Stimulated activated CD8-positive, alpha-beta memory T cell treated with anti-CD3 and anti-CD28 coated beads, Interleukin-12 subunit alpha, Interleukin-12 subunit beta, amount 100 ng/mL, for 24 hours (primary cell): ENCODE data around the gene TMEM129.
A peak's percentile ranks its signal among the peaks of the same experiment; 100 is the strongest.
"Not testable (repeated sequence)": the region's sequence is repeated elsewhere in the genome, so short reads cannot be mapped to it uniquely, and the experiment has no call there.

Experiments used
- DNase-seq: peaks from one replicate; pipeline ENCODE4 v3.0.0-alpha.2; 2020; ENCODE audit errors: extremely low read depth

TMEM129 gene

DNA sequence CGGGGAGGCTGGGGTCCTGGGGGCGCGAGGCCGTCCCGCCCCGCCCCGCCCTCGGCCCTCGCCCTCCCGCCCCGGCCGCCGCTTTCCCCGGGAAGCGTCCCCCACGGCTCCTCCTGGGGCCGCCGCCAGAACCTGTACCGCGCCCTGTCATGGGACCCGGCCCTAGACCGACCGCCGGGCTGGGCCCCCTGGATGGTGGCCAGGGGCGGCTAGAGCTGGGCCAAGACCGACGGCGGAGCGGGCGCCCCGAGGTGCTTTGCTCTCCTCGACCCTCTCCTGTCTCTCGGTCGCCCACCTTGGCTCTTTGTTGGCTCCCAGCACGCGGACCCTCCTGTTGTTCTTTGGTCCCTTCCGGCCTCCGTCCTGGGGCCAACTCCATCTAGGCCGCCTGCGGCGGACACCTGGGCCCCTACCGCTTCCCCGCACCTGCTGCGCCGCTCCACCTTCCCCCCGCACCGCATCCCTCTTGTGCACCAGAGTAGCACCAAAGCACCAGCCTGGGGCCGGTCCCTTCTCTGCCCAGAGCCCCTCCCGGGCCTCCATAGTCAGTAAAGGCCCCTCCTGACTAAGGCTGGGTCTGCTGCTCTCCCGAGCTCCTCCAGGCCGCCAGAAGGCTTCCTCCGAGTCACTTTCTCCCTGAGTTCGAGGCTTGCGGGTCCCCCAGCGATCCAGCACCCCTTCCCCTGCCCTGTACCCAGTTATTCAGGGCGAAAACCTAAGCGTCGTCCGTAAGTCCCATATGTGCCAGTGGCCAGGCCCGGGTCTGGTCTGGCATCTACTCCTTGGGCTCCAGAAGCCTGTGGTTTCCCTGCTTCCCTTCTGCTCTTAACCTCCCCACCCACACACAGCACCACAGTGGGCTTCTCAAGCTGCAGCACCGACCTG is 785 bp upstream of the TMEM129 start:
- DNase-seq = no peak

DNA sequence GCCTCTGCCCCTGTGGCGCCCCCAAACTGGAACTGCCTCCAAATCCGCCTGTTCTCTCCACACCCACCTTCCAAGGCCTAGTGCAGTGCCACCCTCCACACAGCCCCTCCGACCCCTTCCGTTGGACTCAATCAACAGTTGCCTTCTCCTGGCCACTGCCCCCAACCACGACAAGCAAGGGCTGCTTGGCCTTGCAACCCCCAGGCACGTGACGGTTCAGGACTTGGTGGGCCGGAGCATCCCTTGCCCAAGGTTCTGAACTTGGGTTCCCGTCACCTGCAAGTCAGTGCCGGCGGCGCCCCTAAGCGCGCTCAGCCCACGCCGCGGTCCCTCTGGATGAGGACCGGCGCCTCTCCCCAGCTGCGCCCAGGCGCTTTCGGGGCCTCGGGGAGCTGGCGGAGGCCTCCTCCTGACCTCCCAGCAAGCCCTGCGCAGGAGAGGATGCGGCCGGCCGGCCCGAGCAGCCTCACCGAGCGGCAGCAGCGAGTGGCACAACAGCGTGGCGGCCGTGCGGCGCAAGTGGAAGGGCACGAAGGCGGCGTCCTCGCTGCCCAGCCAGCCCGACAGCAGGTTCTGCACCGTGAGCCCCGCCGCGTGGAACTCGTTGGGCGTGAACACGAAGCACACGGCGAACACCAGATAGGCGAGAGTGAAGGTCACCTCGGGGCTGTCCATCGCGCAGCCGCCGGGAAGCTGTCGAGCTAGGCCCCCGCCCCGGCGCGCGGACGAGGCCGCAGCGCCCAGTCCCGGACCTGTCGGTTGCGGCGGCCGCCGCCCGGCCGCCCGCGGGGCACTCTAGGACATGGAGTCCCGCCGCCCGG is 750 bp downstream of the TMEM129 start:
- DNase-seq = no peak

DNA sequence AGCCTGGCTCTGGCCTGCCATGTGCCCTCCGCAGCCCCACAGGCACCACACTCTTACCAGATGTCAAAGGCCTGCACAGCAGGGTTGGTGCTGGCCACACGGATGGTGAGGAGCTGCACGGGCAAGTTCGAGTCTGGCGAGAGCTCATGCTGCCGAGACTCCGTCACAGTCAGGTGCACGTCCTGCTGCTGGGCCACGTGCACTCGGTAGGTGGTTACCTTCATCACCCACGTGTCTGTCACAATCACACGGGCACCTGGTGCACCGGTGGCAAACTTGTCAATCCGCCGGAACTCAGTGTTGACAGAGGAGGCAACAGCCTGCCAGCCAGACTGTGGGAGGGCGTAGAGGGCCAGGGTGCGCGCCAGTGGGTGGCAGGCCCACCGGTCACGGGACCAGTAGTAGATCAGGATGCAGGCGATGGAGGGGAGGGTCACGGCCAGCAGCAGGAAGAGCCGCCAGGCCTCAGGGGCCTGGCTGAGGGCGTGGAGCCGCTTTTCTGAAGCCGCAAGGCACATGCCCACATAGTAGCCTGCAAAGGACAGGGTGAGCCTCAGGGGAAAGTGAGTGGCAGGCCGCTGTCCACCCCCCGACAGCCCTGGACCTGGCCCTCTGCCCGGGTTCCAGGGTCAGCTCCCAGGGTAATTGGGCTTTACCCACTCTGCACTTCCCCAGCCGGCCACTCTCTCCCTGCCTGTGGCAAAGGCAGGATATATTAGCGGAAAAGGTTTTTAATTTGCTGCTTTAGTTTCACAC is 2.9 kb downstream of the TMEM129 start:
- no peak for DNase-seq

DNA sequence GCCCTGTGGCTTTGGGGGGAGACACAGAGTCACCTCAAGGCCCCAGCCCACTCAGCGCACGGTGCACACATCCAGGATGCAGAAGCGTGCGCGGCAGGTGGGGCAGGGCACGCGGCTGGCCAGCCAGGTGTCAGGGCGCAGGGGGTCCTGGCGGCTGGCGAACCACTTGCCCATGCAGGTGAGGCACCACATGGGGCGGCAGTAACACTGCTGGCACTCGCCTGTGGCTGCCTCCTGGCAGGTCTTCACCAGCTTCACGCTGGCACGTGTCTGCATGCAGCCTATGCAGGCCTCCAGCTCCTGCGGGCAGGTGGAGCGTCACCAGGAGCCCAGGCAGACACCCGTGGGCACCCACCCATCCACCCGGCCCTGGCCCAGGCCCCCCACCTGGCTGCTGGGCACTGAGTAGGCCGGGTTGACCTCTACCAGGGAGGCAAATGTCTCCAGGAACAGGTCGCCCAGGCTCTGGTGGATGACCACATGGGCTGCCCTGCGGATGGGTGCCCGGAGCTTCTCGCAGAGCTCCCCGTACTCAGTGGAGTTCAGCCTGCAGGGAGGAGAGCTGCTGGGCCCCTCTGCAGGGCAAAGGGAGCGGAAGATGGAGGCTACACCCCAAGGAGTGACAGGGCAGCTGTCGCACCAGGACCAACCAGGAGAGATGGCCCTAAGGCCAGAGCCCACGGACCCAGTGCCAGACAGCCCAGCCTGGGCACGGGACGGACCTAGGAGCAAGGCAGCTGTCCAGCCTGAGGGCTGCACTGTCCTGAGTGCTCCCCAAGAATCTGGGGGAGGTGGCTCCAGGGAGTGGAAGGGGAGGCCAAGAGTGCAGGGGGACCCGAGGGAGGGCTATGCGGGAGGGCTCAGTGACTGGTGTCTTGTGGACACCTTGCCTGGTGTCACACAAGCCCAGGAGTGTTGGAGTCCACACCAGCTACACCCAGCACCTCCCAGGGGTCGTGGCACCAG is 3.7 kb downstream of the TMEM129 start:
- no peak for DNase-seq

DNA sequence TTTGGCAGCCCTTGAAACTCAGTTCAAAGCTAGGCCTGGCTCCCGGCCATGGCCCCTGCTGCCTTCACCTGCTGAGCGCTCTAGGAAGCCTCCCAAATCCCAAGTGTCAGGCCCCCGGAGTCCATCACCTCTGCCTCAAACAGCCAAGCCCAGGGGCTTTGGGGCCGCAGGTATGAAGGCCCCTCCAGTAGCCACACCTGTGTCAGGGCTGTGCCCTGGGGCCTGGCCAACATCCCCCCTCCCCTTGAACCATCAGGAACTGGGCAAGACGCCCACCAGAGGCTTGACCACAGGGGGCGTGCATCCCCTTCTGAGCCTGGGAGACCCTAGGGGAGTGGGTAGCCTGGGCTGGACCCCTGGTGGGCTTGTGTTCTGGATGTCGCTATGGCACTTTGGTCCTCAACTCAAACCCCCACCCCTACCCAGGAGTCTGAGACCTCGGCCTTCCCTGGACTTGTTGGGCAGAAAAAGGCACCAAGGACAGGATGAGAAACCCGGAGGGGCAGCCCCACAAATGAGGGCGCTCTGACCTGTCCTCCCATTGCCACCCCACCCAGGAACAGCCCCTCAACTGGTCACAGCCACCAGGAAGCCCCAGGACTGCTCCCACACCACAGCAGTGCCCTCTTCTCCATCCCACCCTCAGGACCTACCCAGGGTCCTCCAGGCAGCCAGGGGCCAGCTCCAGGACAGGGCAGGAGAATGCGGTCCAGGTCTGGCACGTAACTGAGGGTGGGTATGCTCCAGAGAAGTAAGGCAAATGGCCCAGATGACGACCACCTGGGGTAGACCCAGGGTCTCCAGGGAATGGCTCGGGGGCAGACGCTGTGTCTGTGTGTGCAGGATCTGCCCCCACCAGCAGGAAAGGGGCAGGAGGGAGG is 4.8 kb downstream of the TMEM129 start:
- DNase-seq = no peak

DNA sequence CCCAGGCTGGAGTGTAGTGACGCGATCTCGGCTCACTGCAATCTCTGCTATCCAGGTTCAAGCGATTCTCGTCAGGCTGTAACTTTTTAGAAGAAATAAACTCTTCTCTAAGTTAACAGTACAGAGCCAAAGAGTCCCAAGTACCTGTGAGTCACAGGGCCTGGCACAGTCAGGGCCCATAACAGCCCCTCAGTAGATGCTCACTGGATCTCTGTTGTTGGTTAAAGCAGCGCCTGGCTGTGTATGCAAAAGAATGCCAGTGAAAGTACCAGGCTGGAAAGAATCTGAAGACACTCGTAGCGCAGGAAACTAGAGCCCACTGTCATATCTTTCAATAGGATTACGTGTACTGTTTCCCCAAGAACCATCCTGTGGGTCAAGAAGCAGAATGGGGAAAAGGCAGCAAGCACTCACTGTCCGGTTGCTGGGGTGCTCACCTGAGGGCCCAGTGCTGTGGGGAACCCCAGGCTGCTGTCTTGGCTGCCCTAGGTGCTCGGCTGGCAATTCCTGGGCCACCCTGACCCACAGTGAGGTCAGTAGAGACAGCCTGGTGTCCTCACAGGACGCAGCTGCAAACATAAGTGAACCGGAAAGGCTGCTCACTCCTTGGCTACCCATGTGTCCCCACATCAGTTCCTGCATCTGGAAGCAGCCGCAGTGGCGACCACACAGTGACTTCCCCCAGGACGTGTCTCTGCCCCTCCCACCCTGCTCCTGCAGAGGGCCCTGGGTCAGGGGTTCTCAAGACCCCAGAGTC is 5.9 kb downstream of the TMEM129 start:
- DNase-seq = no peak

DNA sequence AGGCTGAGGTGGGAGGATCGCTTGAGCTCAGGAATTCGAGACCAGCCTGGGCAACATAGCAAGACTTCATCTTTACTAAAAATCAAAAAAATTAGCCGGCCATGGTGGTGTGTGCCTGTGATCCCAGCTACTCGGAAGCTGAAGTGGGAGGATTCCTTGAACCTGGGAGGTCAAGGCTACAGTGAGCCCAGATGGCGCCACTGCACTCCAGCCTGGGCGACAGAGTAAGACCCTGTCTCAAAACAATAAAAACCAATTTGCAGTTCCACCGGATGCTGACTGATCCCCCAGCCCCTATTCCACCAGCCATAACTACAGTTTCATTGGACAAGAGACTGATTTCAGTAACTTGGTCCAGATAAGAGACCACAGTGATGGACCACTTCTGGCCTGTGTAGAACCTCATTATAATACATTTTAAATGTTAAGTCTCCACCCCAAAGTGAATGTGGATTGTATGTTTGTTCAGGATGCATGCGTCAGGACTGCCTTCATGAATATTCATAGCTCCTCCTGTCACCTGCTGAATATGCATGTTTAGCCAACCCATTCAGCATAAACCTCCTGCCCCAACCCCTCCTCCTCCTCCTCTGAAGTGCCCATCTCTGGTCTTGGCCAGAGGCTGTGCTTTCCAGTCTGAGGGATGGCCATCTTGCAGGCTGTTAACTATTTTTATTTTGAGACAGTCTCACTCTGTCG is 6.7 kb downstream of the TMEM129 start:
- DNase-seq = no peak

DNA sequence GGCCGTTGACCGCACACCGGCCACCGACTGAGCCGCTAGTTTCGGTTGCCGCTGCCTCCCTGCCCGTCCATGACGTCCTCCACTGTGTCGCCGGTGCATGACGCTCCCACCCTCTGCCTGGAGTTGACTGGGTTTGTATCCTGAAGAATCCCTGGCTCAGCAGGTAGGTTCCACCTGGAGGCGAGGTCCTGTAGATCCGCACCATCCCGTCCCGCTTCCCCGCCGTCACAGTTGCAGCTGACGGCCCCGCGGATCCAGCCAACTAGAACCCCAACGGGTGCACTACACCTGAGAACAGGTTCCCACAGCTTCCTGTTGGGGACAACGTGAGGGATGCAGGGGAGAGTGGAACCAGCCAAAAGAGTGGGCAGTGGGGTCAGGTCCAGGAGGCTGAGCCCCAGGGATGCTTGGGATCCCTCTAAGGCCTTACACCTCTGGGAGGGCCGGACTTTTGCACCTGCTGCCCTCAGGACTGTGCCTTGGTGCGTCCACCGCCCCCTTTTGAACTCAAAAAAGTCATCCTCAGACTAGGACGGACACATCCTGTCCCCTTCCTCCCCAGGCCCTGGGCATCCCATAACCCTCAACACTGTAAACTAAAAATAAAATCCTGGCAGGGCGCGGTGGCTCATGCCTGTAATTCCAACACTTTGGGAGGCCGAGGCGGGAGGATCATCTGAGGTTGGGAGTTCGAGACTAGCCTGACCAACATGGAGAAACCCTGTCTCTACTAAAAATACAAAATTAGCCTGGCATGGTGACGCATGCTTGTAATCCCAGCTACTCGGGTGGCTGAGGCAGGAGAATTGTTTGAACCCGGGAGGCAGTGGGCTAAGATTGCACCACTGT is 7.9 kb downstream of the TMEM129 start:
- no peak for DNase-seq

DNA sequence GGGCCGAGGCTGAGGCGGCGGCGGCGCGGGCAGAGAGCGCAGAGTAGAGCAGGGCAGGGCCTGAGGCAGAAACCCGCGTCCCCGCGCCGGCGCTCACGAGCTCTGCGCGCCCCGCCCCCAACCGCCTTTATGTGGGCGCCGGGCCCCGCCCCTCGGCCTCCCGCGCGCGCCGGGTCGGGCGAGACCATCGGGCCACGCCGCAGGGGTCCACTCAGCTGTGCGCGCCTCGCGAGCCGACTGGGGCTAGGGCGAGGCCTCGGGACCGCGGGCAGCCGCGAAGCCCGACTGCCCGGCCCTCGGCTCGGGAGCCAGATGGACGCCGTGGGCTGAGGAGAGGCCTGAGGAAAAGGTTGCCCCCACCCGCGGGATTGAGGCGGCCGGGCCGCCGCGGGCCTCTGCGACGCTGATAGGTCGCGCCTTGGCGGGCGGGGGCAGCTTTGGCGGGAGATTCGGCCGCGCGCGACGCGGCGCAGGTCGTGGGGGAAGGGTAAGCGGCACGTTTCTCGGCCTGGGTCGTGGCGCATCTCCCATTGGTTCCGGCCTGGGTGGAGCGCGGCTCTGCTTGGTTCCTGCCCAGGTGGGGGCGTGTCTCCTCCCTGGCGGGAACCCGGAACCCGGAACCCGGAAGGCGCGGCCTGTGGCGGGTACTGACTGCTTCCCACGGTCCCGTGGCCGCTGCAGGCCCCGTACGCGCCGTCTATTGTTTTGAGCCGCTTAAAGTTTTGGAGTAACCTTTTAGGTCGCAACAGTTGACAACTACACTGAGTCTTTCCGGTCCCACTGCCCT is 8.7 kb downstream of the TMEM129 start, which contains the start of gene SLBP:
SLBP (minus strand) TSS at position 104 of the 787 bp plus-strand sequence. CDS start 131 bp downstream, outside the sequence.
- peak; percentile 96 for DNase-seq

DNA sequence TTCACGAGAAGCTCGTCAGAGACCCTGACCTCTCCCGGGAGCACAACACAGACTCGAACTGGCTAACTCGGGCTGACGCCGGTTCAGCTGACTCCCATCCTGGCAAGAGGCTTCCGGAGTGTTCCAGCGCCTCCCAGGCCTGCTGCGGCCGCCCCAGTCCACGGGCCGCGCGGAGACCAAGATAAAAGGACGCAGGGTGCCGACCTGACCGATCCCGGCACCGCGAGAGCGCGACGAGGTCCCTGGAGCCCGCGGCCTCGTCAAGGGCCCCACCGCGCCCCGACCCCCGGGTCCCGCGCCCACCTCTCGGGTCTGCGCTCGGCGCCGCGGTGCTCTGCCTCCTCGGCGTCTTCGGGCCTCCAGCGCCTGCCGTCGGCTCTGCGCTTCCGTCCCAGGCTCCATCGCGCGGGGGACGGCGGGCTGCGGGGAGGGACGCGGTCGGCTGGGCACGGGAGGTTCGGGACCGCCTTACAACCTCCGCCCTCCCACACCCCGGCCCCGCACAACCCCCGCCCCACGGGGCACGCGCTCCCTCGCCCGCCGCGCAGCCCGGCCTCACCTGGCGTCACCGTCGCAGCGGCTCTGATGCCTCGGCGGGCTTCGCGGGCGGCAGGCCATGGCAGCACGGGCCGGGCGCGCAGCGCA is 9.4 kb downstream of the TMEM129 start:
- no peak for DNase-seq

DNA sequence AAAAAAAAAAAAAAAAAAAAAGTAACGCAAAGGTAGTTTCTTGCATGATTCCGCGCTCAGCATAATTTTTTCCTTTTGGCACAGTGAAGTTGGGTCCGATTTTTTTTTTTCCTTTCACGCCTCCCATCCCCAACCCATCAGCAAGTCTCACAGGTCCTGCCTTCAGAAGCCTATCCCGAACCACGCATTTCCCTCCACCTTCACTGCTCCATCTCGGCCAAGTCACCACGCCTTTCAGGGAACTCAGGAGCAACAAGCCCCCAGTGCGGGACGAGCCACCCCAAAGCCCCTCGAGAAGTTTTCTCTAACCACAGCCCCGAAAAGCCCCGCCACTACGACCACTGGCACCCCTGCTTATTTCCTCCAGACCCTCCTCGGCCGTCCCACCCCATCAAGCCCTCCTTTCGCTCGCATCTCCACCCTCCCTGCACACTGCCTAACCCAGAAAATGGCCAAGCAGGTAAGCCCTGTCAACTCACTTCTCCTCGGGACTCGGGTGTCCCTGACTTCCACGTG is 10.0 kb downstream of the TMEM129 start:
- no peak for DNase-seq

DNA sequence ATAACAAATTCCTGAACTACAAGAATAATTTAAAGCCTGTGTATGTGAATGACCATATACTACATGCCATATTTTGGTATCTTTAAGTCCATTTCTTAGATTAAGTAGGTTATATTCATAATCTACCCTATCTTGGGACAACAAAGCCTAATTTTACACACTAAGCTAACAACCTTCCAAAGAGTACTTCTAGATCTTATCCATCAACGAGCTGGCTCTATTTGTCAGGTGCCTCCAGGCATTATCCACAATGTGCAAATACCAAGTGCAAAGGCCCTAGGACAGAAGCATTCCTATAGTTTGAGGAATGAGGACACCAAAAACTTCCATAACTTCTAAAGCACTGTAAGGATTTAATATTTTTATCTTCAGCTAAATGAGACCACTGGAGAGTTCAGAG is 12.5 kb downstream of the TMEM129 start:
- DNase-seq = no peak

DNA sequence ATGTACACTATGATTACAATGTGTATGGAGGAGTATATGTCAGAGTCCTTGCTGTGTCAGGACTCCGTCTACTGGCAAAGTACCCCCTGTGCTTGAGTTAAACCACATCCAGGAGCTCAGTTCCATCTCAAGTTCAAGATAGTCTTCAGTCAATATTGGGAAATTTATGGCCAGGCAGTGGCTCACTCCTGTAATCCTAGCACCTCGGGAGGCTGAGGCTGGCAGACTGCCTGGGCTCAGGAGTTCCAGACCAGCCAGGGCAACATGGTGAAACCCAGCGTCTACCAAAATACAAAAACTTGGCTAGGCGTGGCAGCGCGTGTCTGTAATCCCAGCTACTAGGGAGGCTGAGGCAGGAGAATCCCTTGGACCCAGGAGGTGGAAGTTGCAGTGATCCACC is 14.8 kb downstream of the TMEM129 start:
- DNase-seq = no peak

DNA sequence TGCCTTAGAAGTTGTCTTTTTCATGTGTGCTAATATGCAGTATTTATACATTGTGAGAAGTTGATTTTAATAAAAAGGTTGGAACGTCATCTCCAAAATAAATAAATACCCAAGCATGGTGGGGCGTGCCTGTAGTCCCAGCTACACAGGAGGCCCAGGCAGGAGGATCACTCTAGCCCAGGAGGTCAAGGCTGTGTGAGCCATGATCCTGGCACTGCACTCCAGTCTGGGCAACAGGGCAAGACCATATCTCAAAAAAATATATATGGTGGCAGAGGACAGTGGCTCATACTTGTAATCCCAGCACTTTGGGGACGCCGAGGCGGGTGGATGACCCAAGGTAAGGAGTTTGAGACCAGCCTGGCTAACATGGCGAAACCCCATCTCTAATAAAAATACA is 15.4 kb downstream of the TMEM129 start:
- DNase-seq = no peak

DNA sequence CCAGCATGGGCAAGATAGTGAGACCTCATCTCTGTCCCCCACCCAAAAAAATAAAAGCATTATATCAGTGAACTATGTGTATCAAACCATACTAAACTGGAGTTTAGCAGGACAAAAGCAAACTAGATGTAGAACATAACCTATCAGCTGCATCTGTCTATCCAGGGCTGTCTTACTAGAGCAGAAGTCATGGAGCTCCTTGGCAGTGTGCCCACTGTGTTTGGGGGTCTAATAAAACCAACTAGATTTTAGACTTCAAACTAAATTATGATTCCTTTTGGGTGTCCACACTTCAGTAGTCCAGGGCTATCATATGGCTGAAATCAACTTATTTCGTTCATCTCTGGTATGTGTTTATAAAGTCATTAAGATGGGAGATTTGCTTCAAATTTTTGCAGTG is 17.3 kb downstream of the TMEM129 start:
- no peak for DNase-seq

DNA sequence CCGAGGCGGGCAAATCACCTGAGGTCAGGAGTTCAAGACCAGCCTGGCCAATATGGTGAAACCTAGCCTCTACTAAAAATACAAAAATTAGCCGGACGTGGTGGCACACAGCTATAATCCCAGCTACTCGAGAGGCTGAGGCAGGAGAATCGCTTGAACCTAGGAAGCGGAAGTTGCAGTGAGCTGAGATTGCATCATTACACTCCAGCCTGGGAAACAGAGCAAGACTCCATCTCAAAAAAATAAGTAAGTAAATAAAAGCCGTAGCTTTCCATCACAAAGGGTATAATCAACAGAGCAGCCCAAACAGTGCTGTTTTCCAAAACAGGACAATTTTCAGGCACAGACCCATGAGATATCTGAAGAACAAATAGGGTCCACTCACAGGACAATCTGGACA is 19.5 kb downstream of the TMEM129 start:
- DNase-seq = not testable (repeated sequence)
